HT-29 (cell line): ENCODE measurements around the gene CIAO3. TPM values are rescaled to one million over a fixed set of nuclear protein-coding genes. Genes with fewer than 3 reads are reported as not detected.

ENCODE experiments used
- DNase-seq: peaks from one replicate; pipeline ENCODE4 v3.0.0-alpha.2; 2015; ENCODE audit warnings: low spot score
- small RNA-seq: library from RNA; depleted of rRNA; stranded (forward); fragments of <200 nt; gene quantifications from one replicate; pipeline ENCODE3, GENCODE V24; 2014
- total RNA-seq: library from RNA; depleted of rRNA; stranded (reverse); fragments of >200 nt; shearing (Covaris generic); gene quantifications from 2 replicates; pipeline ENCODE4 v1.2.3, GENCODE V29; 2014; rRNA removed

The CIAO3 gene
- total RNA-seq, 1 experiment from 2014 or later = 80.0 TPM

- peak; percentile 81 for DNase-seq
Measured at GRCh38 chr16:679814-680624, 60.8 kb downstream of the CIAO3 start, which contains the start of gene STUB1. Gene STUB1, plus strand, starts transcription at chr16:680410. Its CDS starts 116 bp downstream, at chr16:680526.

Small RNAs within 50 kb of the gene (small RNA-seq; reads per million reads assigned to genes)
- gene MIR662 = not detected

Other genes starting within 250 kb of the CIAO3 start
- 161 and 180 TPM in 2 replicates for gene CAPN15, start 213.3 kb downstream of the CIAO3 start, total RNA-seq
- 0.08 TPM in 1 of 2 replicates, not detected in the other for gene PRR35, start 180.6 kb downstream of the CIAO3 start, total RNA-seq
- 0.05 and 0.13 TPM in 2 replicates for gene NHLRC4, start 174.0 kb downstream of the CIAO3 start, total RNA-seq
- gene PIGQ, start 171.0 kb downstream of the CIAO3 start, total RNA-seq = 99.5 and 103 TPM in 2 replicates
- gene RAB40C, start 150.9 kb downstream of the CIAO3 start, total RNA-seq = 54.2 and 58.2 TPM in 2 replicates
- 0.74 and 1.1 TPM in 2 replicates for gene WFIKKN1, start 110.0 kb downstream of the CIAO3 start, total RNA-seq
- gene METTL26, start 104.7 kb downstream of the CIAO3 start, total RNA-seq = 278 and 290 TPM in 2 replicates
- gene MCRIP2, start 99.2 kb downstream of the CIAO3 start, total RNA-seq = 198 and 209 TPM in 2 replicates
- 162 and 168 TPM in 2 replicates for gene WDR90, start 91.6 kb downstream of the CIAO3 start, total RNA-seq
- gene RHOT2, start 72.9 kb downstream of the CIAO3 start, total RNA-seq = 209 and 211 TPM in 2 replicates
- 7.8 and 8.2 TPM in 2 replicates for gene RHBDL1, start 65.3 kb downstream of the CIAO3 start, total RNA-seq
- gene STUB1, start 60.6 kb downstream of the CIAO3 start, total RNA-seq = 258 and 295 TPM in 2 replicates
- gene JMJD8, start 56.7 kb downstream of the CIAO3 start, total RNA-seq = 154 and 176 TPM in 2 replicates
- gene WDR24, start 50.6 kb downstream of the CIAO3 start, total RNA-seq = 5.9 and 6.2 TPM in 2 replicates
- 0.29 and 1.5 TPM in 2 replicates for gene FBXL16, start 35.2 kb downstream of the CIAO3 start, total RNA-seq
- 82.2 and 108 TPM in 2 replicates for gene METRN, start 25.9 kb downstream of the CIAO3 start, total RNA-seq
- 123 and 151 TPM in 2 replicates for gene ANTKMT, start 19.9 kb downstream of the CIAO3 start, total RNA-seq
- gene CCDC78, start 14.6 kb downstream of the CIAO3 start, total RNA-seq = 22.9 and 30.6 TPM in 2 replicates
- gene HAGHL, start 13.9 kb downstream of the CIAO3 start, total RNA-seq = 63.0 and 80.8 TPM in 2 replicates
- 3.9 and 8.3 TPM in 2 replicates for gene MSLN, start 19.7 kb upstream of the CIAO3 start, total RNA-seq
- gene RPUSD1, start 47.4 kb upstream of the CIAO3 start, total RNA-seq = 147 and 148 TPM in 2 replicates
- 121 and 145 TPM in 2 replicates for gene CHTF18, start 47.6 kb upstream of the CIAO3 start, total RNA-seq
- not detected in 2 replicates for gene GNG13, start 59.7 kb upstream of the CIAO3 start, total RNA-seq
- 2.1 and 5.2 TPM in 2 replicates for gene LMF1, start 230.0 kb upstream of the CIAO3 start, total RNA-seq
- 0.08 and 0.61 TPM in 2 replicates for gene SOX8, start 240.8 kb upstream of the CIAO3 start, total RNA-seq